Endometrial microvascular endothelial cells (primary cell): Measurements from ENCODE around the gene NARS2. TPM values are rescaled to one million over a fixed set of nuclear protein-coding genes. Genes with fewer than 3 reads are reported as not detected.

Experiments used
- in situ Hi-C: cut with HindIII; loops from 2 replicates; pipeline ENCODE4 v1.10.0; 2017; ENCODE audit warnings: low sequenced_read_pairs, low pct_unique_long_range_greater_than_20kb; ENCODE audit errors: inconsistent ontology term
- total RNA-seq: library from RNA; depleted of rRNA; stranded (reverse); fragments of >200 nt; gene quantifications from one replicate; pipeline ENCODE4 v1.2.3, GENCODE V29; 2015; ENCODE audit errors: inconsistent ontology term

Gene NARS2
- total RNA-seq, 1 donor from 2014 or later: 18.8 TPM

- in situ Hi-C loops: no loop called here
These were observed 149.1 kb downstream of the NARS2 start for GRCh38 chr11:78425399-78426070.

DNA sequence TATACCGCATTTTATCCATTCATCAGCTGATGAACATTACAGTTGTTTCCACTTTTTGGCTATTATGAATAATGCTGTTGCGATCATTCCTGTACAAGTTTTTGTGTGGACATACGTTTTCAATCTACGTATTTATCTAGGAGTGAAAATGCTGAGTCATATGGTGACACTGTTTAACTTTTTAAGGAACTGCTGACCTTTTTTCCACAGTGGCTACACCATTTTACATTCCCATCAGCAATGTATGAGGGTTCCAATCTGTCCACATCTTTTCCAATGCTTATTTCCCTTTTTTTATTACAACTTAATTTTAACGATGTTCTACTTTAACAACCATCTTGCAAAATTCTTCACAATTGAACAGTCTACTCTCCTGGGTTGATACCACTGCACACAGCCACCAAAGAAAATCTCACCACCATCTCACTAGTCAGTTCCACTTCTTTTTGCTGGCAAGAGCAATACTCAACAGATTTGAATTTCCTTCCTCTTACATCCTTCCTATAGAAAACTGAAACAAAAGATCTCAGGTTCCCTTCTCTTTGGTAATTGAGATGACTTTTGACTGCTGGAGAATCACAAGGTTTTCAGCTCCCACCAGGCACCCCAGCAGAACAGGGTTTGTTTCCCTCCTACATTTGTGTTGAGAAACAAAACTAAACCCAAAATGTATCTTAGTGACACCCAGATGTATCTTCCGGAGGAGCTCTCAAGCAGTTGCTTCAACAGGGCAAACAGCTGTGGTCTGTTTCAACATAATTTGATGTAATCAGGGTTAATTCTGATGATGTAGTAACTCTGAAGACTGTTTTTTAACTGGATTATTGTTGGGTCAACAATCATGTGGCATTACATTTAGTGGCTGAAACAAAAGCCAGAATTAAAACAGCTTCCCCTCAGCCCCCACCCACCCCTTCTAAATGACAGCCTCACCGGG is 150.1 kb downstream of the NARS2 start:
- in situ Hi-C loops: no loop called here

DNA sequence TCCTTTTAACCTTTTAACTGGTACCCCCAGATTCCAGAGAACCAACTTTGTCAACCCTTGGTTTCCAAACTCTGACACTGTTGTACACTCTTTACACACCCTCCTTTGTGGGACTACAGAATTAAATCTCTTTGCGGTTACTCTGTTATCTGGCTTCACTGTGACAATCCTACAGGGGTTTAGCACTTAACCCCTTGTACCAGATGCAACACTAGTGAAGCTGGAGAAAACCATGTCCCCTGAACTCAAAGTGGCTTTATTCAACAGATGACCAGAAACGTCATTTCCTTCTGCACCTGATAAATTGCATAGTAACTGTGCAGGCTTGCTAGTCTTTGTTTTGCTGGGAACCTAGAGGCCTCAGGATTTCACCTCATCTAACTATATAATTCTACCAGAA is 151.4 kb downstream of the NARS2 start:
- in situ Hi-C loops: no loop called here

DNA sequence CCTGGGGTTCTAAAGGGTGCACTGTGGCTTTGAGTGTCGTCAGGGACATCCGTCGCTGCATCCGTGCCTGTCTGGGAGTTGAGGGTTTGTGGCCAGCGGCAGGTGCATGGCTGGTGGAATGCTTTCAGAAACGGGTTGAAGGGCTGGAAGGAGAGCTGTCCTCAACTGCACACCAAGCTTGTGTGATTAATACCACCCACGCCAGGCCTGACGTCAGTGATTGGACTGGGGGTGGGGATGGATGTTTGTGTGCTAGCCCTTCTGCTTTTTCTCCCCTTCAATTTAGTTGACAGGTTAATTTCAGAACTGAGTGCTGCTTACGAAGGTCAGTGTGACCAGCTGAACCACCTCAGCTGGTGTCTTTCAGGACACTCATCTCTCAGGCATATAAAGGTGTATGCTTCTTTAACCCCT is 153.9 kb downstream of the NARS2 start:
- in situ Hi-C loops: no loop called here

DNA sequence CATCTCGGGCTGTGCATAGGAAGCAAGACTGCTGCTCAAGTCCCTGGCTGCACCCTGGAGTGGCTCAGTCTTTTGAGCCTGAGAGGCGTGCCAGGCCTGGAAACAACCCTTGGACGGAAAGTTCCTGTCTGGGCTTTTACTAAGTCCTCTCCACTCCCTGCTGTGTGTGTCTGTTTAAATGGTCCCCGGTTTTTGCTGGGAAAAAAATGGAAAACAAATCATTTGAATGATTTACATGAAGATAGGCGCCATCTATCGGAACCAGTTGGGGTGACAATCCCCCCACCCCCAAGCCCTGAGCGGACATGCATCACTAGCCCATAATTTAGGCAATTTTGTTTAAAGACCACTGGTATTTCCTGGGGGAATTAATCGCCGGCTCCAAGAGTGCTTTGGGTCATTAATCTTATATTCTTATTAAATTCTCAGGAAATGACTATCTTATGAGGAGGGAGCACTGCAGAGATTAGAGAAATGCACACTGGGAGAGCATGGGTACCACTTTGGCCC is 154.4 kb downstream of the NARS2 start:
- in situ Hi-C loops: no loop called here

- in situ Hi-C loops: no loop called here
These were observed 155.3 kb downstream of the NARS2 start for GRCh38 chr11:78419327-78419726.

- in situ Hi-C loops: no loop called here
These were observed 156.0 kb downstream of the NARS2 start for GRCh38 chr11:78418584-78419211.

DNA sequence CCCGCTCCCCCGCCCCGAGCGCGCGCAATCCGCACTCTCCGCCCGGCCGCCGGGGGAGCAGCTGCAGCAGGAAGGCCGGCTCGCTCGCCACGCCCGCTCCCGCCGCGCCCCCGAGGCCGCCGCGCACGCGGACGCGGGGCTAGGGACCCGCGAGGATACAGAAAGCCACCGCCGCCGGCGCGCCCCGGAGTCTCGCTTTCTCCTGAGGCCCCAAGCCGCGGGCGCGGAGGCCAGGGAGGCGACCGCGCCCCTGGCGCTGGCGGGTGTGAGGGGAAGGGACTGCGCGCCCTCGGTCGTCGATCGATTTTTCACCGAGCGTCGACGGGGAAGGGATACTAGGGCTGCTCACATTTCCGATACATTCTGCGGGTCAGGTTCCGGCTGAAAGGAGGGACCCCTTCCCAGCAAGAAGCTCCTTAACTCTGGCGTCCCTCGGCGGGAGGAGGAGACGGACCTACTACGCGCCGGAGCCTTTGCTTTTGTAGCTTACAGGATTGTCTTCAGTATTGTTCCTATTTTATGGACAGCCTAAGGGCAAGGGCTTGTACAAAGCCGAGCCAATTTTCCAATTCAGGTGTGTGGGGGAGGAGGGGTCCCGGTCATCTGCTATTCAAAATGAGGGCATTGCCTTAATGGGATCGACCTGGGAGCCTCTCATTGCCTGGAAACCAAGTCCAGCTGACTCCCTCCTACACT is 156.6 kb downstream of the NARS2 start:
- in situ Hi-C loops: no loop called here

- in situ Hi-C loops: no loop called here
These were observed 157.3 kb downstream of the NARS2 start, which contains the start of gene GAB2 for GRCh38 chr11:78417175-78417887. Gene GAB2, minus strand, starts transcription at chr11:78417820. Its CDS starts 100 bp downstream, at chr11:78417720.

GRCh38 chr11:78416285-78417174 is 158.1 kb downstream of the NARS2 start:
- in situ Hi-C loops: no loop called here

- in situ Hi-C loops: no loop called here
These were observed 159.3 kb downstream of the NARS2 start for GRCh38 chr11:78415338-78415737.

DNA sequence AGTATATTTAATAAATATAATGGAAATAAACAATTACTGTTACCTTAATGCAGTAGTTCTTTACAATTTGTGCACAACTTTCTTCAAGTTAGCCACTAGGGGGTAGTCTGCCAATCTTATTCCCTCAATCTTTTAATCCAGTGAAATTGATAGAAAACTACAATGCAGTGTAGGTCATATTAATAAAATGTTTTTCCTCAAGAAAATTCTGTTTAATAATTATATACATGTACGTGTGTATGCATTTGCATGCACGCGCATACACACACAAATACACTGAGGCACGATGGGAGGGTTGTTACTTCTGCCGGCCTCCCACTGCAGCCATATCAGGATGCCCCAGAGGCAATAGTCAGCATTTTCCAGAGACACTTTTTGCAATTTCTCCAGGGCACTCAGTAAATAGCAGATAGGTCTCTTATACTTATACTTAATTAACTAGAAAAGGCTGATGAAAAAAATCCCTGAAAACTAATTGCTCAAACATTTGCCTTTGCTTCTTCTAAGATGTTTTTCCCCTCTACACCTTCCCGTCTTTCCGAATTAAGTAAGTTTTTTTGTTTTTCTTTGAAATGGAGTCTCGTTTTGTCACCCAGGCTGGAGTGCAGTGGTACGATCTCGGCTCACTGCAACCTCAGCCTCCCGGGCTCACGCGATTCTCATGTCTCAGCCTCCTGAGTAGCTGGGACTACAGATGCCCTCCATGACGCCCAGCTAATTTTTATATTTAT is 160.2 kb downstream of the NARS2 start:
- in situ Hi-C loops: no loop called here

DNA sequence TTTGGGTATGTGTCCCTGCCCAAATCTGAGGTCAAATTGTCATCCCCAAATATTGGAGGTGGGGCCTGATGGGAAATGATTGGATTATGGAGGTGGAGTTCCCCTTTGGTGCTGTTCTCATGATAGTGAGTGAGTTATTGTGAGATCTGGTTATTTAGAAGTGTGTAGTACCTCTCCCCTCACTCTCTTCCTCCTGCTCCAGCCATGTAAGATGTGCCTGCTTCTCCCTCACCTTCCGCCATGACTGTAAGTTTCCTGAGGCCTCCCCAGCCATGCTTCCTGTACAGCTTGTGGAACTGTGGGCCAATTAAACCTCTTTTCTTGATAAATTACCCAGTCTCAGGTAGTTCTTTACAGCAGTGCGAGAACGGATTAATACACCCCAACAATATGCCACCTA is 166.0 kb downstream of the NARS2 start:
- in situ Hi-C loops: no loop called here

DNA sequence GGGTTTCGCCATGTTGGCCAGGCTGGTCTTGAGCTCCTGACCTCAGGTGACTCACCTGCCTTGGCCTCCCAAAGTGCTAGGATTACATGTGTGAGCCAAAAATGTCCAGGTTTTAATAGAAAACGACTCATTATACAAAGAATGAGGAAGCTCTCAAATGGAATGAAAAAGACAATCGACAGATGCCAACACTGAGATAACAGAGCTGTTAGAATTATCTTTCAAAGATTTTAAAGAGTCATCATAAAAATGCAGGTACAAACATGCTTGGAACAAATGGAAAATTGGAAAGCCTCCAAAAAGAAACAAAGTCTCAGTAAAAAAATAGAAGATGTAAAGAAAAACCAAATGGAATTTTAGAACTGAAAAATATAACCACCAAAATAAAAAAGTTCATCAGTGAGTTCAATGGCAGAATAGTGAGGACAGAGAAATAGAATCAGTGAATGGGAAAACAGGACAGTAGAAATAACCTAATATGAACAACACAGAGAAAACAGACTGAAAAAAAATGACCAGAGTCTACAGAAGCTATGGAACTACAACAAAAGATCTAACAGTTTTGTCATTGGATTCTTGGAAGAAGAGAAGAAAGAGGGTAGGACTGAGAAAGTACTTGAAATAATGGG is 168.0 kb downstream of the NARS2 start:
- in situ Hi-C loops: no loop called here

DNA sequence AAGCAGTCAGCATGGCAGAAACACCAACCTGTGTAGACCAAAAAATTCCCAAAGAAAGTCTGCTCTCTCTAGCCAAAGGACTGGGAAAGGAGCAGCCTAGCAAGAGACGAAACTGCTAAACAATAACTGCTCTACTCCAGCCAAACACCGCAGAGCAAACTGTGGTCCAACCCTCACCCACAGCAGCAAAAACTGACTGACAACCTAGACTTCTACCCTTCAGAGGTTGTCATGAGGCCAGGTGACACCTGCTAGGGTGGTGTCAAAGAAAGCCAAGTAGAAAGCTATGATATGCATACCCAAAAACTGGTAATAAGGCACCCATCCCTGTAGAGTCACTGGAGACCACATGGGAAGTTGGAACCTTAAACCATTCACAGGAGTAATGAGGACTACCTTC is 168.9 kb downstream of the NARS2 start:
- in situ Hi-C loops: no loop called here

DNA sequence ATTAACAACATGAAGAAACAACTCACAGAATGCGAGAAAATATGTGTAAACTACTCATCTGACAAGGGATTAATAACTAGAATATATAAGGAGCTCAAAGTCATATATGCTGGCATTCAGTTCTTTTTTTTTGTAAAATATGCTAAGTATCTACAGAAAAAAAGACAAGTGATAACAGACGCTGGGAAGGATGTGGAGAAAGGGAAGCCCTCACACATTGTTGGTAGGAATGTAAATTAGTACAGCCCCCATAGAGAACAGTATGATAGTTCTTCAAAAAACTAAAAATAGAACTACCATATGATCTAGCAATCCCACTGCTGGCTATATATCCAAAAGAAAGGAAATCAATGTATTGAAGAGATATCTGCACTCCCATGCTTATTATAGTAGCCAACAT is 170.9 kb downstream of the NARS2 start:
- in situ Hi-C loops: no loop called here
